Stimulated activated CD8-positive, alpha-beta memory T cell treated with anti-CD3 and anti-CD28 coated beads, Interleukin-4, amount 100 ng/mL, for 48 hours (primary cell): Measurements from ENCODE around the gene DNAJB12.

ENCODE experiments used
- DNase-seq: peaks from one replicate; pipeline ENCODE4 v3.0.0-alpha.2; 2020

Gene DNAJB12

GRCh38 chr10:72285972-72286521 lies 68.7 kb downstream of the DNAJB12 start:
- no peak for DNase-seq

DNA sequence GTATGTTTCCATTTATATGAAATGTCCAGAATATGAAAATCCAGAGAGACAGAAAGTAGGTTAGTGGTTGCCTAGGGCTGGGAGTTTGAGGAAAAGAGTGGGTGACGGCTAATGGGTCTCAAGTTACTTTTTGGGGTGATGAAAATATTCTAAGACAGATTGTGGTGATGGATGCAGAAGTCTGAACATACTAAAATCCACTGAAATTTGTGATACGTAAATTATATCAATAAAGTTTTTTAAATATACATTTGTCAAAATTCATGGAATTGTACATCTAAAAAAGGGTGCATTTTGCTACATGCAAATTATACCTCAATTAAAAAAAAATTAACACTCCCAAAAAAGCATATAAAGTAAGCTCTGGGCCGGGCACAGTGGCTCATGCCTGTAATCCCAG lies 71.6 kb downstream of the DNAJB12 start:
- no peak for DNase-seq
